ENCODE measurements around the gene GAS7. TPM values are rescaled to one million over a fixed set of nuclear protein-coding genes. Genes with fewer than 3 reads are reported as not detected.

Gene GAS7
- total and polyA plus RNA-seq, 7 donors, result 1.4 to 16.9 (median 7.0) TPM

GRCh38 chr17:9899280-9900043, 298.9 kb downstream of the GAS7 start:
- no peaks in the 10 kb centered on the region for H3K36me3 ChIP-seq (ENCODE audit: insufficient read depth in 1 of 2, low read depth in 1 of 2)
- 62 to 69% (median 66%) methylated on average over 21 of the region's 21 CpGs for WGBS, 3 donors
- no peaks in the 10 kb centered on the region for H3K9me3 ChIP-seq
- H3K4me1 ChIP-seq, result no peaks in the 10 kb centered on the region
- H3K4me3 ChIP-seq, result no peak overlapping the region
- DNase-seq, result no peak
- peaks cover 0 to 1% (median 0%) of the 10 kb centered on the region in 3 donors for H3K27me3 ChIP-seq (ENCODE audit: insufficient read depth in 3 of 3, low read length in 2 of 3)
- intact Hi-C loops (cut with DNase I), result no loop called here
- H3K27ac ChIP-seq, result no peak overlapping the region
- TF ChIP-seq, protein P1, sequence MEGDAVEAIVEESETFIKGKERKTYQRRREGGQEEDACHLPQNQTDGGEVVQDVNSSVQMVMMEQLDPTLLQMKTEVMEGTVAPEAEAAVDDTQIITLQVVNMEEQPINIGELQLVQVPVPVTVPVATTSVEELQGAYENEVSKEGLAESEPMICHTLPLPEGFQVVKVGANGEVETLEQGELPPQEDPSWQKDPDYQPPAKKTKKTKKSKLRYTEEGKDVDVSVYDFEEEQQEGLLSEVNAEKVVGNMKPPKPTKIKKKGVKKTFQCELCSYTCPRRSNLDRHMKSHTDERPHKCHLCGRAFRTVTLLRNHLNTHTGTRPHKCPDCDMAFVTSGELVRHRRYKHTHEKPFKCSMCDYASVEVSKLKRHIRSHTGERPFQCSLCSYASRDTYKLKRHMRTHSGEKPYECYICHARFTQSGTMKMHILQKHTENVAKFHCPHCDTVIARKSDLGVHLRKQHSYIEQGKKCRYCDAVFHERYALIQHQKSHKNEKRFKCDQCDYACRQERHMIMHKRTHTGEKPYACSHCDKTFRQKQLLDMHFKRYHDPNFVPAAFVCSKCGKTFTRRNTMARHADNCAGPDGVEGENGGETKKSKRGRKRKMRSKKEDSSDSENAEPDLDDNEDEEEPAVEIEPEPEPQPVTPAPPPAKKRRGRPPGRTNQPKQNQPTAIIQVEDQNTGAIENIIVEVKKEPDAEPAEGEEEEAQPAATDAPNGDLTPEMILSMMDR (IDR thresholded peaks at IDR 0.05), result no peak
- ATAC-seq, result no peak

GRCh38 chr17:9898812-9899211, 299.6 kb downstream of the GAS7 start:
- no peak overlapping the region for H3K4me3 ChIP-seq
- no peaks in the 10 kb centered on the region for H3K36me3 ChIP-seq (ENCODE audit: insufficient read depth in 1 of 2, low read depth in 1 of 2)
- peaks cover 0 to 1% (median 0%) of the 10 kb centered on the region in 3 donors for H3K27me3 ChIP-seq (ENCODE audit: insufficient read depth in 3 of 3, low read length in 2 of 3)
- DNase-seq (no peak), ATAC-seq (no peak)
- no peaks in the 10 kb centered on the region for H3K9me3 ChIP-seq
- intact Hi-C loops (cut with DNase I), result no loop called here
- TF ChIP-seq, protein P1 (IDR thresholded peaks at IDR 0.05), result no peak
- H3K27ac ChIP-seq, result no peak overlapping the region
- H3K4me1 ChIP-seq, result no peaks in the 10 kb centered on the region
- WGBS, 3 donors, result 93 to 97% (median 97%) methylated on average over 8 of the region's 8 CpGs

DNA sequence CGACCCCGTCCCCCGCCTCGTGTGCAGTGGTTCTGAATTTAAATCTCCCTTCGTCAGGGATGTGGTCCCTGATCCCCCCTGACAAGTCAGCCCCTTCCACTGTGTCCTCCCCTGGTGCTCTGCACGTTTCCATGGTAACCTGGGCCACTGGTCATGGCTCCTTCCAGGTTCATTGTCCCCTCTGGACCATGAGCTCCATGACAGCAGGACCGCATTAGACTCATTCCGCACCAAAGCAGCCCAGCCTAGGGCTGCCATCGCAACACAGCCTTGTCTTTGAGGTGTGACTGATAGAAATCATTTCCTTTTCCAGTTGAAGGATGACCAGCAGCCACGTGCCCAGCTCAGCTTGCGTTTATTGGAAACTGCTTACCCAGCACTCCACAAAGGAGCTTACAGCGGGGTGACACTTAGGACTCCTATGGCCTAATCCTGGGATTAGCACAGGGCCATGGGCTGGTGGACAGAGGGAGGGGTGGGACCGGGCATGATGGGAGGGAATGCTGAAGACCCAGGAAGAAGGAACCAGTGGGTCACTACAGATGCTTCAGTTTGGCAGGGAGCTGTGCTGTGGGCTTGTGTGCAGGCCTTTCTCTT, 300.9 kb downstream of the GAS7 start:
- peaks cover 0 to 1% (median 0%) of the 10 kb centered on the region in 3 donors for H3K27me3 ChIP-seq (ENCODE audit: insufficient read depth in 3 of 3, low read length in 2 of 3)
- no peak for DNase-seq
- intact Hi-C loops (cut with DNase I), result no loop called here
- H3K36me3 ChIP-seq (ENCODE audit: insufficient read depth in 1 of 2, low read depth in 1 of 2), result no peaks in the 10 kb centered on the region
- ATAC-seq, result no peak
- no peak overlapping the region for H3K27ac ChIP-seq
- H3K4me1 ChIP-seq, result no peaks in the 10 kb centered on the region
- H3K4me3 ChIP-seq, result no peak overlapping the region
- no peaks in the 10 kb centered on the region for H3K9me3 ChIP-seq
- TF ChIP-seq, protein P1 (IDR thresholded peaks at IDR 0.05), result no peak
- 75 to 84% (median 79%) methylated on average over 13 of the region's 13 CpGs for WGBS, 3 donors

- Histone ChIP-seq H3K27ac (no peak overlapping the region), H3K36me3 (ENCODE audit: insufficient read depth in 1 of 2, low read depth in 1 of 2) (no peaks in the 10 kb centered on the region), H3K4me1 (no peaks in the 10 kb centered on the region), H3K4me3 (no peak overlapping the region), H3K27me3 (ENCODE audit: insufficient read depth in 3 of 3, low read length in 2 of 3) (peaks cover 0 to 1% (median 0%) of the 10 kb centered on the region in 3 donors), H3K9me3 (no peaks in the 10 kb centered on the region)
- intact Hi-C loops (cut with DNase I), result no loop called here
- DNase-seq (no peak), ATAC-seq (no peak)
- TF ChIP-seq, protein P1 (IDR thresholded peaks at IDR 0.05), result no peak
Observed at GRCh38 chr17:9895923-9896322, 302.5 kb downstream of the GAS7 start.

Measured in psoas muscle (tissue), 8 donors.